H9 (cell line): ENCODE results near the gene SAFB. TPM values are rescaled to one million over a fixed set of nuclear protein-coding genes. Genes with fewer than 3 reads are reported as not detected.

Source experiments
- DNase-seq: peaks from one replicate; pipeline ENCODE4 v3.0.0-alpha.2; 2017
- H2AFZ ChIP-seq: one replicate; pipeline ENCODE4 v1.6.1; 2013; ENCODE audit warnings: mild to moderate bottlenecking, low read length, control low read depth, moderate library complexity
- H2AK5ac ChIP-seq: 2 replicates; pipeline ENCODE4 v1.6.1; 2013; ENCODE audit warnings: low read length, control low read depth, mixed read lengths; ENCODE audit not compliant: insufficient read length
- H2BK120ac ChIP-seq: one replicate; pipeline ENCODE4 v1.6.1; 2013; ENCODE audit warnings: low read depth, mild to moderate bottlenecking, low read length, control low read depth, inconsistent platforms; ENCODE audit not compliant: poor library complexity, severe bottlenecking
- H2BK12ac ChIP-seq: 2 replicates; pipeline ENCODE4 v1.6.1; 2013; ENCODE audit warnings: low read length, control low read depth, mixed read lengths, low read depth; ENCODE audit not compliant: insufficient read length
- H2BK15ac ChIP-seq: 2 replicates; pipeline ENCODE4 v1.6.1; 2013; ENCODE audit warnings: low read depth, low read length, control low read depth
- H2BK20ac ChIP-seq: one replicate; pipeline ENCODE4 v1.6.1; 2013; ENCODE audit warnings: low read depth, mild to moderate bottlenecking, low read length, control low read depth, inconsistent platforms; ENCODE audit not compliant: poor library complexity, severe bottlenecking
- H2BK5ac ChIP-seq: 2 replicates; pipeline ENCODE4 v1.6.1; 2013; ENCODE audit warnings: low read length, control low read depth, mixed read lengths; ENCODE audit not compliant: insufficient read length
- H3K14ac ChIP-seq: 2 replicates; pipeline ENCODE4 v1.6.1; 2013; ENCODE audit warnings: low read length, control low read depth; ENCODE audit not compliant: insufficient read depth
- H3K18ac ChIP-seq: 2 replicates; pipeline ENCODE4 v1.6.1; 2013; ENCODE audit warnings: low read depth, mild to moderate bottlenecking, mixed read lengths, low read length, control low read depth; ENCODE audit not compliant: insufficient read length
- H3K23ac ChIP-seq: 2 replicates; pipeline ENCODE4 v1.6.1; 2013; ENCODE audit warnings: low read length, control low read depth, mixed read lengths, low read depth; ENCODE audit not compliant: insufficient read length
- H3K23me2 ChIP-seq: 2 replicates; pipeline ENCODE4 v1.6.1; 2013; ENCODE audit warnings: low read depth, mild to moderate bottlenecking, mixed read lengths, low read length, control low read depth; ENCODE audit not compliant: insufficient read length, poor library complexity, severe bottlenecking
- H3K27ac ChIP-seq: 2 replicates; pipeline ENCODE4 v1.5.1; 2013; ENCODE audit warnings: low read length, control low read depth, mixed read lengths, low read depth; ENCODE audit not compliant: insufficient read length
- H3K27me3 ChIP-seq: 2 replicates; pipeline ENCODE4 v1.6.1; 2013; ENCODE audit warnings: low read length, control low read depth, inconsistent platforms; ENCODE audit not compliant: insufficient read depth
- H3K4ac ChIP-seq: 2 replicates; pipeline ENCODE4 v1.6.1; 2013; ENCODE audit warnings: low read depth, mild to moderate bottlenecking, control low read depth, inconsistent platforms, low read length, moderate library complexity
- H3K4me1 ChIP-seq: 2 replicates; pipeline ENCODE4 v1.6.1; 2013; ENCODE audit warnings: low read length, control low read depth, inconsistent platforms; ENCODE audit not compliant: insufficient read depth
- H3K4me2 ChIP-seq: 2 replicates; pipeline ENCODE4 v1.6.1; 2013; ENCODE audit warnings: low read length, control low read depth, mixed read lengths; ENCODE audit not compliant: insufficient read length, insufficient read depth
- H3K56ac ChIP-seq: 2 replicates; pipeline ENCODE4 v1.6.1; 2013; ENCODE audit warnings: low read depth, mild to moderate bottlenecking, mixed read lengths, low read length, control low read depth; ENCODE audit not compliant: insufficient read length
- H3K79me1 ChIP-seq: 2 replicates; pipeline ENCODE4 v1.6.1; 2013; ENCODE audit warnings: low read depth, mild to moderate bottlenecking, moderate library complexity, low read length, control low read depth, inconsistent platforms; ENCODE audit not compliant: insufficient read depth, poor library complexity, severe bottlenecking
- H3K79me2 ChIP-seq: 2 replicates; pipeline ENCODE4 v1.6.1; 2013; ENCODE audit warnings: low read length, control low read depth, inconsistent platforms; ENCODE audit not compliant: insufficient read depth
- H3K9ac ChIP-seq: 2 replicates; pipeline ENCODE4 v1.6.1; 2013; ENCODE audit warnings: low read length, control low read depth, mixed read lengths; ENCODE audit not compliant: insufficient read length; ENCODE audit errors: extremely low read depth
- H3K9me3 ChIP-seq: one replicate; pipeline ENCODE4 v1.6.1; 2013; ENCODE audit warnings: low read depth, low read length, inconsistent platforms; ENCODE audit not compliant: control insufficient read depth
- H3T11ph ChIP-seq: one replicate; pipeline ENCODE4 v1.6.1; 2013; ENCODE audit warnings: mild to moderate bottlenecking, low read length, control low read depth, inconsistent platforms
- H4K20me1 ChIP-seq: one replicate; pipeline ENCODE4 v1.6.1; 2013; ENCODE audit not compliant: control insufficient read depth, insufficient read length, insufficient read depth
- H4K5ac ChIP-seq: 2 replicates; pipeline ENCODE4 v1.6.1; 2013; ENCODE audit warnings: low read depth, mild to moderate bottlenecking, mixed read lengths, low read length, control low read depth; ENCODE audit not compliant: insufficient read length
- H4K8ac ChIP-seq: replicated peaks from 2 replicates; pipeline ENCODE4 v1.6.1; 2013; ENCODE audit warnings: low read length, control low read depth, mixed read lengths, low read depth; ENCODE audit not compliant: insufficient read length
- H4K91ac ChIP-seq: 2 replicates; pipeline ENCODE4 v1.6.1; 2013; ENCODE audit warnings: low read depth, mild to moderate bottlenecking, moderate library complexity, mixed read lengths, low read length, control low read depth; ENCODE audit not compliant: insufficient read length
- H3K27ac Mint-ChIP-seq, 3 experiments: 2 replicates in 2 of 3; 3 replicates in 1 of 3; pipeline ENCODE4 v1.8.0; 2020 to 2021; ENCODE audit warnings: mixed read lengths in 3 of 3, mild to moderate bottlenecking in 1 of 3, moderate library complexity in 1 of 3
- H3K27me3 Mint-ChIP-seq: 2 replicates; pipeline ENCODE4 v1.8.0; 2021; ENCODE audit warnings: low read depth, mild to moderate bottlenecking, moderate library complexity, mixed read lengths
- H3K36me3 Mint-ChIP-seq, 3 experiments: 2 replicates in 2 of 3; 3 replicates in 1 of 3; pipeline ENCODE4 v1.8.0; 2020 to 2021; ENCODE audit warnings: low read depth in 3 of 3, mixed read lengths in 3 of 3; ENCODE audit not compliant: insufficient read depth in 1 of 3
- H3K4me1 Mint-ChIP-seq, 2 experiments: 2 replicates each; pipeline ENCODE4 v1.8.0; 2020; ENCODE audit warnings: mixed read lengths in 2 of 2
- H3K4me3 Mint-ChIP-seq, 2 experiments: 2 replicates in 1 of 2; 3 replicates in 1 of 2; pipeline ENCODE4 v1.8.0; 2020 to 2021; ENCODE audit warnings: mild to moderate bottlenecking in 2 of 2, mixed read lengths in 2 of 2, moderate library complexity in 1 of 2
- H3K9me3 Mint-ChIP-seq, 2 experiments: 2 replicates in 1 of 2; 3 replicates in 1 of 2; pipeline ENCODE4 v1.8.0; 2020; ENCODE audit warnings: mild to moderate bottlenecking in 2 of 2, mixed read lengths in 2 of 2, moderate library complexity in 1 of 2
- WGBS: extraction: QIAGEN DNeasy Blood & Tissue Kit; methylation state at CpG from one replicate; pipeline ENCODE4 v1.1.7; 2013; ENCODE audit warnings: missing lambda C conversion rate, low lambda C conversion rate, mixed read lengths; ENCODE audit not compliant: insufficient read length; ENCODE audit errors: extremely low coverage; 5-methylcytosine and 5-hydroxymethylcytosine counted together
- total RNA-seq: library from RNA; stranded (reverse); gene quantifications from 2 replicates; pipeline ENCODE4 v1.2.1, GENCODE V29; 2021
- TF ChIP-seq, protein P1 (sequence below): fragments of 200-600 bp; sonication (generic); conservative IDR thresholded peaks from 3 replicates; pipeline ENCODE4 v1.8.0; 2021; ENCODE audit warnings: antibody characterized with exemption, mild to moderate bottlenecking

The SAFB gene
- total RNA-seq, 1 experiment from 2014 or later: 110 TPM

DNA sequence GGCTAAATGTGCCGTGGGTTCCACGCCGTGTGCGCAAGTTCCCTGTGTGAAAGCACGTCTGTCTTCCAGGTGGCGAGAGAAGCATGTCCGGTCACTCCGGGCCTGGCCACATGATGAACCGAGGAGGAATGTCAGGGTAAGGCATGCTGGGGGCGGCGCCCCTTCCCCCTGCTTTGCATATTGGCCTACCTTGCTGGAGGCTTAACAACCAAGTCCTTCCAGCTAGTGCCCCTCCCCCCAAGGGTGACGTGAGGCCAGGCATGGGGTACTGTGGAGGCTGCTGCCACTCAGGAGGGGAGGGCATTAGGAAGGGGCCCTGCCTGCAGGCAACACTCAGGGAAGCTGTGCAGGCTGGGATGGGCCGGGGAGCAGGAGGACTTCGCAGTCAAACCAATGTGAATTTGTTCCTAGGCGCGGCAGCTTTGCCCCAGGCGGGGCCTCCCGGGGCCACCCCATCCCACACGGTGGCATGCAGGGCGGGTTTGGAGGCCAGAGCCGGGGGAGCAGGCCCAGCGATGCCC is 44.9 kb downstream of the SAFB start:
- no peaks in the 10 kb centered on the region for H3K79me1 ChIP-seq
- peak overlapping the region; percentile 36 to 94 (median 91); a peak in 4 of 7 replicates for H3K27ac Mint-ChIP-seq
- no peak overlapping the region for H3K23ac ChIP-seq
- no peak overlapping the region for H2BK20ac ChIP-seq
- H3K27me3 Mint-ChIP-seq: no peaks in the 10 kb centered on the region; the same call in 1 of the 2 replicates
- no peaks in the 10 kb centered on the region for H3K79me2 ChIP-seq
- no peak overlapping the region for H4K8ac ChIP-seq
- H2BK5ac ChIP-seq: no peak overlapping the region
- no peak overlapping the region for H3K18ac ChIP-seq
- no peak overlapping the region for H2AFZ ChIP-seq
- TF ChIP-seq, protein P1, sequence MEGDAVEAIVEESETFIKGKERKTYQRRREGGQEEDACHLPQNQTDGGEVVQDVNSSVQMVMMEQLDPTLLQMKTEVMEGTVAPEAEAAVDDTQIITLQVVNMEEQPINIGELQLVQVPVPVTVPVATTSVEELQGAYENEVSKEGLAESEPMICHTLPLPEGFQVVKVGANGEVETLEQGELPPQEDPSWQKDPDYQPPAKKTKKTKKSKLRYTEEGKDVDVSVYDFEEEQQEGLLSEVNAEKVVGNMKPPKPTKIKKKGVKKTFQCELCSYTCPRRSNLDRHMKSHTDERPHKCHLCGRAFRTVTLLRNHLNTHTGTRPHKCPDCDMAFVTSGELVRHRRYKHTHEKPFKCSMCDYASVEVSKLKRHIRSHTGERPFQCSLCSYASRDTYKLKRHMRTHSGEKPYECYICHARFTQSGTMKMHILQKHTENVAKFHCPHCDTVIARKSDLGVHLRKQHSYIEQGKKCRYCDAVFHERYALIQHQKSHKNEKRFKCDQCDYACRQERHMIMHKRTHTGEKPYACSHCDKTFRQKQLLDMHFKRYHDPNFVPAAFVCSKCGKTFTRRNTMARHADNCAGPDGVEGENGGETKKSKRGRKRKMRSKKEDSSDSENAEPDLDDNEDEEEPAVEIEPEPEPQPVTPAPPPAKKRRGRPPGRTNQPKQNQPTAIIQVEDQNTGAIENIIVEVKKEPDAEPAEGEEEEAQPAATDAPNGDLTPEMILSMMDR: no peak
- H2BK15ac ChIP-seq: no peak overlapping the region
- no CpG with 5 or more reads among the region's 22 CpGs for WGBS
- no peaks in the 10 kb centered on the region for H3K4me1 ChIP-seq
- H3K4me2 ChIP-seq: no peak overlapping the region
- peaks cover 7 to 14% of the 10 kb centered on the region in 2 experiments for H3K4me1 Mint-ChIP-seq
- H3K56ac ChIP-seq: no peak overlapping the region
- H2BK12ac ChIP-seq: no peak overlapping the region
- no peak overlapping the region for H3K14ac ChIP-seq
- no peak overlapping the region for H2BK120ac ChIP-seq
- no peak overlapping the region for H2AK5ac ChIP-seq
- no peaks in the 10 kb centered on the region for H3K23me2 ChIP-seq
- H3K9ac ChIP-seq: no peak overlapping the region
- no peaks in the 10 kb centered on the region for H3K27me3 ChIP-seq
- H3K4ac ChIP-seq: no peak overlapping the region
- DNase-seq: peak; percentile 87
- no peak overlapping the region for H4K5ac ChIP-seq
- peaks cover 45 to 87% (median 70%) of the 10 kb centered on the region in 3 experiments; a peak in 6 of 7 replicates for H3K36me3 Mint-ChIP-seq
- no peak overlapping the region for H4K91ac ChIP-seq
- no peak overlapping the region; a peak in 1 of 5 replicates for H3K4me3 Mint-ChIP-seq
- H3K27ac ChIP-seq: no peak overlapping the region
- H3T11ph ChIP-seq: no peak overlapping the region
- H3K9me3 ChIP-seq: no peaks in the 10 kb centered on the region
- no peaks in the 10 kb centered on the region for H3K9me3 Mint-ChIP-seq
- peaks cover 4% of the 10 kb centered on the region for H4K20me1 ChIP-seq
